BE2C (cell line): Measurements from ENCODE around the gene HFM1.
"Not testable (repeated sequence)": the region's sequence is repeated elsewhere in the genome, so short reads cannot be mapped to it uniquely, and the experiment has no call there.

Experiments used
- DNase-seq: peaks from one replicate; pipeline ENCODE4 v3.0.0-alpha.2; 2020
- H3K27me3 ChIP-seq: fragments of 250-450 bp; sonication (Bioruptor Pico); 2 replicates; pipeline ENCODE4 v1.5.1; 2020; ENCODE audit warnings: mild to moderate bottlenecking
- H3K36me3 ChIP-seq: fragments of 250-450 bp; sonication (Bioruptor Pico); 2 replicates; pipeline ENCODE4 v1.5.1; 2020; ENCODE audit warnings: mild to moderate bottlenecking
- H3K4me1 ChIP-seq: fragments of 250-450 bp; sonication (Bioruptor Pico); 2 replicates; pipeline ENCODE4 v1.5.1; 2020
- H3K4me3 ChIP-seq: 2 replicates; pipeline ENCODE4 v1.5.1; 2011; ENCODE audit warnings: low read depth, low read length
- H3K9me3 ChIP-seq: fragments of 250-450 bp; sonication (Bioruptor Pico); 2 replicates; pipeline ENCODE4 v1.5.1; 2020
- TF ChIP-seq, protein P1 (sequence below): IDR thresholded peaks from 2 replicates; pipeline ENCODE4 v1.5.1; 2012; ENCODE audit warnings: mild to moderate bottlenecking, low read depth, low read length

The HFM1 gene

DNA sequence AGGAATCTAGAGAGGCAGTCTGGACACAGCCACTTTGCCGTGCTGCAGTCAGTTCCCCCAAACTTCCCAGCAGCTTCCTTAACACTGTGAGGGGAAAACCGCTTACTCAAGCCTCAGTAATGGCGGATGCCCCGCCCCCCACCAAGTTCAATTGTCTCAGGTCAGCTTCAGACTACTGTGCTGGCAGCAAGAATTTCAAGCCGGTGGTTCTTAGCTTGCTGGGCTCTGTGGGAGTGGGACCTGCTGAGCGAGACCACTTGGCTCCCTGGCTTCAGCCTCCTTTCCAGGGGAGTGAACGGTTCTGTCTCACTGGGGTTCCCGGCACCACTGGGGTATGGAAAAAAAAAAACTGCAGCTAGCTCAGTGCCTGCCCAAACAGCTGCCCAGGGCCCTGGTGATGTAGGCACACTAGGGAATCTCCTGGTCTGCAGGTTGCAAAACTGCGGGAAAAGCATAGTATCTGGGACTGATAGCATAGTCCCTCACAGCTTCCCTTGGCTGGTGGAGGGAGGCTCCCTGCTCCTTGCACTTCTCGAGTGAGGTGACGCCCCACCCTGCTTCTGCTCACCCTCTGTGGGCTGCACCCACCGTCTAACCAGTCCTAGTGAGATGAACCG is 23.7 kb upstream of the HFM1 start:
- no peak for DNase-seq
- H3K36me3 ChIP-seq, result no peaks in the 10 kb centered on the region

GRCh38 chr1:91427741-91428140 is 23.1 kb upstream of the HFM1 start:
- no peaks in the 10 kb centered on the region for H3K9me3 ChIP-seq
- no peaks in the 10 kb centered on the region for H3K36me3 ChIP-seq
- H3K4me1 ChIP-seq, result no peaks in the 10 kb centered on the region
- no peak overlapping the region for H3K4me3 ChIP-seq
- DNase-seq, result no peak
- no peaks in the 10 kb centered on the region for H3K27me3 ChIP-seq
- TF ChIP-seq, protein P1, sequence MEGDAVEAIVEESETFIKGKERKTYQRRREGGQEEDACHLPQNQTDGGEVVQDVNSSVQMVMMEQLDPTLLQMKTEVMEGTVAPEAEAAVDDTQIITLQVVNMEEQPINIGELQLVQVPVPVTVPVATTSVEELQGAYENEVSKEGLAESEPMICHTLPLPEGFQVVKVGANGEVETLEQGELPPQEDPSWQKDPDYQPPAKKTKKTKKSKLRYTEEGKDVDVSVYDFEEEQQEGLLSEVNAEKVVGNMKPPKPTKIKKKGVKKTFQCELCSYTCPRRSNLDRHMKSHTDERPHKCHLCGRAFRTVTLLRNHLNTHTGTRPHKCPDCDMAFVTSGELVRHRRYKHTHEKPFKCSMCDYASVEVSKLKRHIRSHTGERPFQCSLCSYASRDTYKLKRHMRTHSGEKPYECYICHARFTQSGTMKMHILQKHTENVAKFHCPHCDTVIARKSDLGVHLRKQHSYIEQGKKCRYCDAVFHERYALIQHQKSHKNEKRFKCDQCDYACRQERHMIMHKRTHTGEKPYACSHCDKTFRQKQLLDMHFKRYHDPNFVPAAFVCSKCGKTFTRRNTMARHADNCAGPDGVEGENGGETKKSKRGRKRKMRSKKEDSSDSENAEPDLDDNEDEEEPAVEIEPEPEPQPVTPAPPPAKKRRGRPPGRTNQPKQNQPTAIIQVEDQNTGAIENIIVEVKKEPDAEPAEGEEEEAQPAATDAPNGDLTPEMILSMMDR, result no peak

More for the DNA sequence above, 23.7 kb upstream of the HFM1 start:
- no peaks in the 10 kb centered on the region for H3K9me3 ChIP-seq
- H3K4me1 ChIP-seq, result no peaks in the 10 kb centered on the region
- no peaks in the 10 kb centered on the region for H3K27me3 ChIP-seq
- TF ChIP-seq, protein P1, result no peak
- no peak overlapping the region for H3K4me3 ChIP-seq

DNA sequence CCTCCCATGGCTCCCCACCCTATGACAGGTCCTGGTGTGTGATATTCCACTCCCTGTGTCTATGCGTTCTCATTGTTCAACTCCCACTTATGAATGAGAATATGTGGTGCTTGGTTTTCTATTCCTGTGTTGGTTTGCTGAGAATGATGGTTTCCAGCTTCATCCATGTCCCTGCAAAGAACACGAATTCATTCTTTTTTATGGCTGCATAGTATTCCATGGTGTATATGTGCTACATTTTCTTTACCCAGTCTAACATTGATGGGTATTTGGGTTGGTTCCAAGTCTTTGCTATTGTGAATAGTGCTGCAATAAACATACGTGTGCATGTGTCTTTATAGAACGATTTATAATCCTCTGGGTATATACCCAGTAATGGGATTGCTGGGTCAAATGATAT is 17.9 kb upstream of the HFM1 start:
- H3K27me3 ChIP-seq, H3K4me3 ChIP-seq, H3K36me3 ChIP-seq, H3K4me1 ChIP-seq, H3K9me3 ChIP-seq, DNase-seq: not testable (repeated sequence)

DNA sequence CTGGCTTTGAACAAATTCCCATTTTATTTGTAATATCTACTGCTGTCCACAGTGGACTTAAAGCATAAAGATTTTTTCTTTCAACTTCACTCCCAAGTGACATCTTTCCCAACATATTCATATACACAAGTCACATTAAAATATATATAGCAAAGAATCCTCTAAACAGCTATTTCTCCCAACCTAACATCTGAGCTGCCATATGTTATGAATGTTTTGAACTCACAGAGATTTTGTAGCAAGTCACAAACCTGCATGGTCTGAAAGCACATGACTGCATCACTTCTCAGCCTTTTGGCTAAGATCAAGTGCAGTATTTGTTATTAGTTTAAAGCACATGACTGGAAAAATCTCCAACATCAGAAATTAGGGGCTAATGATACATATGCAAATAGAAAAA is 7.7 kb upstream of the HFM1 start:
- DNase-seq, result no peak
- Histone ChIP-seq H3K4me1 (no peaks in the 10 kb centered on the region; the same call in 1 of the 2 replicates), H3K27me3 (no peaks in the 10 kb centered on the region), H3K9me3 (no peaks in the 10 kb centered on the region), H3K4me3 (no peak overlapping the region), H3K36me3 (no peaks in the 10 kb centered on the region)
- TF ChIP-seq, protein P1, result no peak

- H3K36me3 ChIP-seq, result no peaks in the 10 kb centered on the region
- no peaks in the 10 kb centered on the region for H3K4me1 ChIP-seq
- TF ChIP-seq, protein P1, result peak; percentile 7; the same call in 1 of the 2 replicates
- DNase-seq, result no peak
- H3K4me3 ChIP-seq, result no peak overlapping the region
- no peaks in the 10 kb centered on the region for H3K9me3 ChIP-seq
- no peaks in the 10 kb centered on the region for H3K27me3 ChIP-seq
Observed at GRCh38 chr1:91406773-91407389, 2.2 kb upstream of the HFM1 start.

DNA sequence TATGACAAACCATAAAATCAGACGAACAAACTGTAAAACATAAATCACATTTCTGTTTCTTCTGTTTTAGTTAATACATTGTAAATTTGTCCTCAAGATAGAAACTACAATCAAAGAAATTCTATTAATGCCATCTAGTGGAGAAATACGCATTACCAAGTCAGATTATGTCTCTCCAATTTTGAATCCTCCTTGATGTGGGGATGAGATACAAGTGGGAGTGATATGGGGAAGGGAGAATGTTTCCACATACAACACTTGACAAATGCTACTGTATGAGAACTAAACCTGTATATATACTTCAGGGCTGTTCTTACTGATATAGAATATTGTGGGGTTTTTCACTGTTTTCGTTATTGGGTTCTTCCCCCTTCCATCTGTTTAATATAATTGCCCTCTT is 2.6 kb downstream of the HFM1 start:
- DNase-seq, result no peak
- Histone ChIP-seq H3K36me3 (no peaks in the 10 kb centered on the region), H3K27me3 (no peaks in the 10 kb centered on the region), H3K9me3 (no peaks in the 10 kb centered on the region), H3K4me1 (no peaks in the 10 kb centered on the region), H3K4me3 (no peak overlapping the region)
- TF ChIP-seq, protein P1, result peak; percentile 32; the same call in 1 of the 2 replicates
